Kasumi-1 (cell line): ENCODE data around the gene SPEF1.

Source experiments
- DNase-seq, 2 experiments: peaks; one replicate each; lab custom pipeline; 2025; lab: John Stamatoyannopoulos, UW

Gene SPEF1

GRCh38 chr20:3729811-3730540, 51.3 kb downstream of the SPEF1 start:
- no peak for DNase-seq

GRCh38 chr20:3729378-3729777, 51.9 kb downstream of the SPEF1 start:
- DNase-seq = no peak

- no peak for DNase-seq
These were observed 52.4 kb downstream of the SPEF1 start for GRCh38 chr20:3728876-3729275.

DNA sequence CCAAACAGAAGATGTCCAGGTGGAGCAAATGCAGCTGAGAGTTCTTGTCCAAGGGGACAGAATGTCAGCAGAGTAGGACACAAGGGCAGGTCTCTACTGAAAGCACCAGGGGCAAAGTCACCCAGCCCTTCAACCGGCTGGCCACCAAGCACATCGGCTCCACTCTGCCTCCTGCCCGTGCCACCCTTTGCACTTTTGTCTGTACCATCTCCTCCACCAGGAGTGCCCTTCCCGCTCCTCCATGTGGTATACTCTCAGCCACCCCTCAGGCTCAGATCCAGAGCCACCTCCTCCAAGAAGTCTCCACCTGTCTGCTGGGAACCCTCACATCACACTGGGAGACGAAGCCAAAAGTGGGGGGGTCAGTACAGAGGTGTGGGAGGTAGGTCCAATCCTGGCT, 52.9 kb downstream of the SPEF1 start:
- DNase-seq = no peak
